NCI-H2196 treated with DMSO at 0.1 percent for 48 hours (cell line): ENCODE measurements around the gene DNAJB5.

ENCODE experiments used
- DNase-seq: peaks from one replicate; lab custom pipeline; 2025; ENCODE audit not compliant: unreplicated experiment; lab: John Stamatoyannopoulos, UW

DNAJB5 gene

DNA sequence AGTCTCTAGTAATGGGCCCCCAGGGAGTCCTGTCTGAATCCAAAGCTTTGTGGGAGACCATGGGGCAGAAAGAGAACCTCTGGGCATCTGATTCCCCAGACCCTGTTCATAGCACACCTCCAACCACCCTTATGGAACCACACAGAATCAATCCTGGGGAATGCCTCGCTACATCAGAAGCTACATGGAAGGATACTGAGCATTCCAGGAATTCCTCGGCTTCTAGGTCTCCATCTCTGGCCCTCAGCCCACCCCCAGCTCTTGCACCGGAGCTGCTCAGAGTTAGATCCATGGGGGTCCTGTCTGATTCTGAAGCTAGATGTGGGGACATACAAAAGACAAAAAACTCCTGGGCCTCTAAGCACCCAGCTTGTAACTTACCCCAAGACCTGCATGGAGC, 54.5 kb downstream of the DNAJB5 start:
- no peak for DNase-seq
